ENCODE data around the gene RUNX1. TPM values are rescaled to one million over a fixed set of nuclear protein-coding genes. Genes with fewer than 3 reads are reported as not detected.

RUNX1 gene
- total and polyA plus RNA-seq, 2 of the 13 experiments (the other 11 are each of a cell fraction or from before 2014, with no cell fraction given), result 5.4 to 6.4 TPM

GRCh38 chr21:35019631-35020032 lies 29.5 kb downstream of the RUNX1 start (continued):
- TF ChIP-seq E2F1 (CRISPR knock-in tag; IDR thresholded peaks at IDR 0.05) (no peak), ZNF781 (CRISPR knock-in tag; IDR thresholded peaks at IDR 0.05; ENCODE audit: borderline replicate concordance, not compliant biosample characterization) (no peak), PRMT3 (CRISPR knock-in tag; IDR thresholded peaks at IDR 0.05; ENCODE audit: borderline replicate concordance, low read depth) (no peak), ZNF775 (CRISPR knock-in tag; IDR thresholded peaks at IDR 0.05; ENCODE audit: borderline replicate concordance) (no peak), ZNF598 (CRISPR knock-in tag; IDR thresholded peaks at IDR 0.05; ENCODE audit: borderline replicate concordance) (no peak), ZNF773 (CRISPR knock-in tag; IDR thresholded peaks at IDR 0.05; ENCODE audit: borderline replicate concordance) (no peak), ZNF558 (CRISPR knock-in tag; IDR thresholded peaks at IDR 0.05; ENCODE audit: borderline replicate concordance) (no peak), ZNF18 (CRISPR knock-in tag; IDR thresholded peaks at IDR 0.05; ENCODE audit: insufficient replicate concordance) (no peak), ZNF562 (CRISPR knock-in tag; IDR thresholded peaks at IDR 0.05; ENCODE audit: borderline replicate concordance) (no peak), SMAD3 (CRISPR knock-in tag; IDR thresholded peaks at IDR 0.05) (0 out of 2 replicates have a peak, but pooled peaks have one; percentile 49), ZFYVE20 (CRISPR knock-in tag; IDR thresholded peaks at IDR 0.05; ENCODE audit: borderline replicate concordance, low read depth) (no peak), ZNF670 (CRISPR knock-in tag; IDR thresholded peaks at IDR 0.05; ENCODE audit: borderline replicate concordance) (no peak), FOXK1 (CRISPR knock-in tag; IDR thresholded peaks at IDR 0.05; ENCODE audit: borderline replicate concordance, low read depth) (no peak; the same call in 1 of the 2 replicates), FOXA3 (CRISPR knock-in tag; IDR thresholded peaks at IDR 0.05) (peak; percentile 61), SUZ12 (IDR thresholded peaks at IDR 0.05; ENCODE audit: low read depth, low read length) (no peak), ZNF432 (CRISPR knock-in tag; IDR thresholded peaks at IDR 0.05; ENCODE audit: borderline replicate concordance) (no peak), ZNF407 (CRISPR knock-in tag; IDR thresholded peaks at IDR 0.05; ENCODE audit: not compliant biosample characterization) (no peak), ZNF780A (CRISPR knock-in tag; IDR thresholded peaks at IDR 0.05) (no peak)

Data from HepG2 (cell line).